ENCODE data around the gene EPHB4. TPM values are rescaled to one million over a fixed set of nuclear protein-coding genes. Genes with fewer than 3 reads are reported as not detected.
A peak's percentile ranks its signal among the peaks of the same experiment; 100 is the strongest.
"Not testable (repeated sequence)": the region's sequence is repeated elsewhere in the genome, so short reads cannot be mapped to it uniquely, and the experiment has no call there.

EPHB4 gene
- total and polyA plus RNA-seq, 9 donors, result 39.0 to 74.9 (median 55.5) TPM

GRCh38 chr7:100765250-100765649 lies 62.1 kb downstream of the EPHB4 start:
- H3K36me3 ChIP-seq (ENCODE audit: control insufficient read depth, insufficient read depth, low read length), result no peaks in the 10 kb centered on the region
- peaks cover 2% of the 10 kb centered on the region for H3K4me1 ChIP-seq (ENCODE audit: control insufficient read depth, insufficient read depth, low read length)
- WGBS (ENCODE audit: insufficient coverage), result 58% methylated on average over 12 of the region's 16 CpGs
- H3K27me3 ChIP-seq (ENCODE audit: control insufficient read depth, insufficient read depth, low read length), result peaks cover 5% of the 10 kb centered on the region
- no peak overlapping the region for H3K27ac ChIP-seq (ENCODE audit: low read length)
- DNase-seq, result no peak
- no peak overlapping the region for H3K4me3 ChIP-seq (ENCODE audit: low read length)
- H3K9me3 ChIP-seq (replicated peaks; ENCODE audit: control insufficient read depth, low read depth, low read length), result no peaks in the 10 kb centered on the region

GRCh38 chr7:100764841-100765240 lies 62.5 kb downstream of the EPHB4 start:
- no peak for DNase-seq
- WGBS (ENCODE audit: insufficient coverage), result 51% methylated on average over 10 of the region's 10 CpGs
- peaks cover 5% of the 10 kb centered on the region for H3K27me3 ChIP-seq (ENCODE audit: control insufficient read depth, insufficient read depth, low read length)
- H3K4me3 ChIP-seq (ENCODE audit: low read length), result no peak overlapping the region
- no peaks in the 10 kb centered on the region for H3K9me3 ChIP-seq (replicated peaks; ENCODE audit: control insufficient read depth, low read depth, low read length)
- peaks cover 2% of the 10 kb centered on the region for H3K4me1 ChIP-seq (ENCODE audit: control insufficient read depth, insufficient read depth, low read length)
- H3K36me3 ChIP-seq (ENCODE audit: control insufficient read depth, insufficient read depth, low read length), result no peaks in the 10 kb centered on the region
- no peak overlapping the region for H3K27ac ChIP-seq (ENCODE audit: low read length)

GRCh38 chr7:100763556-100764140 lies 63.7 kb downstream of the EPHB4 start:
- WGBS (ENCODE audit: insufficient coverage), result 40% methylated on average over 12 of the region's 14 CpGs

GRCh38 chr7:100762841-100763240 lies 64.5 kb downstream of the EPHB4 start:
- 94% methylated on average over 2 of the region's 5 CpGs for WGBS (ENCODE audit: insufficient coverage)
- not testable (repeated sequence) for H3K4me1 ChIP-seq (ENCODE audit: control insufficient read depth, insufficient read depth, low read length); H3K36me3 ChIP-seq (ENCODE audit: control insufficient read depth, insufficient read depth, low read length); H3K27me3 ChIP-seq (ENCODE audit: control insufficient read depth, insufficient read depth, low read length); H3K4me3 ChIP-seq (ENCODE audit: low read length); H3K9me3 ChIP-seq (replicated peaks; ENCODE audit: control insufficient read depth, low read depth, low read length); H3K27ac ChIP-seq (ENCODE audit: low read length); DNase-seq

More at GRCh38 chr7:100763556-100764140, 63.7 kb downstream of the EPHB4 start:
- H3K4me1 ChIP-seq (ENCODE audit: control insufficient read depth, insufficient read depth, low read length), result peaks cover 2% of the 10 kb centered on the region
- no peaks in the 10 kb centered on the region for H3K36me3 ChIP-seq (ENCODE audit: control insufficient read depth, insufficient read depth, low read length)
- no peak overlapping the region for H3K4me3 ChIP-seq (ENCODE audit: low read length)
- peaks cover 5% of the 10 kb centered on the region for H3K27me3 ChIP-seq (ENCODE audit: control insufficient read depth, insufficient read depth, low read length)
- no peaks in the 10 kb centered on the region for H3K9me3 ChIP-seq (replicated peaks; ENCODE audit: control insufficient read depth, low read depth, low read length)
- no peak for DNase-seq
- H3K27ac ChIP-seq (ENCODE audit: low read length), result no peak overlapping the region

GRCh38 chr7:100759357-100760171 lies 67.8 kb downstream of the EPHB4 start:
- no peak for DNase-seq
- H3K27ac ChIP-seq (ENCODE audit: low read length), result no peak overlapping the region
- no peaks in the 10 kb centered on the region for H3K9me3 ChIP-seq (replicated peaks; ENCODE audit: control insufficient read depth, low read depth, low read length)
- H3K36me3 ChIP-seq (ENCODE audit: control insufficient read depth, insufficient read depth, low read length), result no peaks in the 10 kb centered on the region
- no peaks in the 10 kb centered on the region for H3K27me3 ChIP-seq (ENCODE audit: control insufficient read depth, insufficient read depth, low read length)
- peaks cover 2% of the 10 kb centered on the region for H3K4me1 ChIP-seq (ENCODE audit: control insufficient read depth, insufficient read depth, low read length)
- 73% methylated on average over 13 of the region's 19 CpGs for WGBS (ENCODE audit: insufficient coverage)
- no peak overlapping the region for H3K4me3 ChIP-seq (ENCODE audit: low read length)

- H3K9me3 ChIP-seq (replicated peaks; ENCODE audit: control insufficient read depth, low read depth, low read length), result no peaks in the 10 kb centered on the region
- no peak overlapping the region for H3K27ac ChIP-seq (ENCODE audit: low read length)
- WGBS (ENCODE audit: insufficient coverage), result 80% methylated on average over 1 of the region's 3 CpGs
- peaks cover 22% of the 10 kb centered on the region for H3K27me3 ChIP-seq (ENCODE audit: control insufficient read depth, insufficient read depth, low read length)
- H3K4me1 ChIP-seq (ENCODE audit: control insufficient read depth, insufficient read depth, low read length), result no peaks in the 10 kb centered on the region
- H3K36me3 ChIP-seq (ENCODE audit: control insufficient read depth, insufficient read depth, low read length), result no peaks in the 10 kb centered on the region
- peak; percentile 43 for DNase-seq
- H3K4me3 ChIP-seq (ENCODE audit: low read length), result no peak overlapping the region
These were observed 73.6 kb downstream of the EPHB4 start for GRCh38 chr7:100753750-100754149.

- no peak for DNase-seq
- Histone ChIP-seq H3K4me1 (ENCODE audit: control insufficient read depth, insufficient read depth, low read length) (no peaks in the 10 kb centered on the region), H3K27me3 (ENCODE audit: control insufficient read depth, insufficient read depth, low read length) (peaks cover 22% of the 10 kb centered on the region), H3K27ac (ENCODE audit: low read length) (no peak overlapping the region), H3K9me3 (replicated peaks; ENCODE audit: control insufficient read depth, low read depth, low read length) (no peaks in the 10 kb centered on the region), H3K4me3 (ENCODE audit: low read length) (no peak overlapping the region), H3K36me3 (ENCODE audit: control insufficient read depth, insufficient read depth, low read length) (no peaks in the 10 kb centered on the region)
- 75% methylated on average over 3 of the region's 5 CpGs for WGBS (ENCODE audit: insufficient coverage)
These were observed 74.3 kb downstream of the EPHB4 start for GRCh38 chr7:100752994-100753393.

Other genes starting within 250 kb of the EPHB4 start
- gene LRCH4, start 241.4 kb downstream of the EPHB4 start, total RNA-seq, result 8.9 TPM
- gene LRCH4, start 241.4 kb downstream of the EPHB4 start, polyA plus RNA-seq (ENCODE audit: insufficient read depth in 1 of 8, insufficient read length in 8 of 8, low replicate concordance in 1 of 8), result 10 to 100 TPM; 19.9 to 35.5 (median 27.9) TPM
- 0.80 TPM for gene FBXO24, start 241.2 kb downstream of the EPHB4 start, total RNA-seq
- 1 to 10 TPM; 1.1 to 2.2 (median 1.5) TPM for gene FBXO24, start 241.2 kb downstream of the EPHB4 start, polyA plus RNA-seq (ENCODE audit: insufficient read depth in 1 of 8, insufficient read length in 8 of 8, low replicate concordance in 1 of 8)
- 194 TPM for gene PCOLCE, start 225.2 kb downstream of the EPHB4 start, total RNA-seq
- gene PCOLCE, start 225.2 kb downstream of the EPHB4 start, polyA plus RNA-seq (ENCODE audit: insufficient read depth in 1 of 8, insufficient read length in 8 of 8, low replicate concordance in 1 of 8), result 100 to 1,000 TPM; 201 to 336 (median 279) TPM
- gene MOSPD3, start 215.0 kb downstream of the EPHB4 start, total RNA-seq, result 7.1 TPM
- 10 to 100 TPM; 16.0 to 23.5 (median 17.8) TPM for gene MOSPD3, start 215.0 kb downstream of the EPHB4 start, polyA plus RNA-seq (ENCODE audit: insufficient read depth in 1 of 8, insufficient read length in 8 of 8, low replicate concordance in 1 of 8)
- gene TFR2, start 186.0 kb downstream of the EPHB4 start, total RNA-seq, result 0.22 TPM
- gene TFR2, start 186.0 kb downstream of the EPHB4 start, polyA plus RNA-seq (ENCODE audit: insufficient read depth in 1 of 8, insufficient read length in 8 of 8, low replicate concordance in 1 of 8), result 1 to 10 TPM in 3 of 8 donors, under 1 TPM in 5; 0.64 to 2.2 (median 0.86) TPM
- gene ACTL6B, start 171.1 kb downstream of the EPHB4 start, total RNA-seq, result not detected
- gene ACTL6B, start 171.1 kb downstream of the EPHB4 start, polyA plus RNA-seq (ENCODE audit: insufficient read depth in 1 of 8, insufficient read length in 8 of 8, low replicate concordance in 1 of 8), result under 1 TPM in 2 of 8 donors, not detected in 6; 0.19 to 0.40 TPM
- 49.5 TPM for gene GNB2, start 153.8 kb downstream of the EPHB4 start, total RNA-seq
- gene GNB2, start 153.8 kb downstream of the EPHB4 start, polyA plus RNA-seq (ENCODE audit: insufficient read depth in 1 of 8, insufficient read length in 8 of 8, low replicate concordance in 1 of 8), result 100 to 1,000 TPM; 146 to 202 (median 154) TPM
- 16.7 TPM for gene GIGYF1, start 133.3 kb downstream of the EPHB4 start, total RNA-seq
- 10 to 100 TPM; 22.4 to 37.5 (median 29.9) TPM for gene GIGYF1, start 133.3 kb downstream of the EPHB4 start, polyA plus RNA-seq (ENCODE audit: insufficient read depth in 1 of 8, insufficient read length in 8 of 8, low replicate concordance in 1 of 8)
- 31.6 TPM for gene POP7, start 121.4 kb downstream of the EPHB4 start, total RNA-seq
- 10 to 100 TPM; 23.5 to 28.1 (median 25.1) TPM for gene POP7, start 121.4 kb downstream of the EPHB4 start, polyA plus RNA-seq (ENCODE audit: insufficient read depth in 1 of 8, insufficient read length in 8 of 8, low replicate concordance in 1 of 8)
- gene EPO, start 107.1 kb downstream of the EPHB4 start, total RNA-seq, result not detected
- under 1 TPM in 5 of 8 donors, not detected in 3; 0.07 to 0.40 (median 0.18) TPM for gene EPO, start 107.1 kb downstream of the EPHB4 start, polyA plus RNA-seq (ENCODE audit: insufficient read depth in 1 of 8, insufficient read length in 8 of 8, low replicate concordance in 1 of 8)
- not detected for gene ZAN, start 93.9 kb downstream of the EPHB4 start, total RNA-seq
- gene ZAN, start 93.9 kb downstream of the EPHB4 start, polyA plus RNA-seq (ENCODE audit: insufficient read depth in 1 of 8, insufficient read length in 8 of 8, low replicate concordance in 1 of 8), result under 1 TPM in 1 of 8 donors, not detected in 7; 0.05 TPM
- gene SLC12A9, start 25.2 kb upstream of the EPHB4 start, total RNA-seq, result 9.7 TPM
- 10 to 100 TPM; 14.2 to 25.4 (median 18.4) TPM for gene SLC12A9, start 25.2 kb upstream of the EPHB4 start, polyA plus RNA-seq (ENCODE audit: insufficient read depth in 1 of 8, insufficient read length in 8 of 8, low replicate concordance in 1 of 8)
- 31.7 TPM for gene TRIP6, start 39.9 kb upstream of the EPHB4 start, total RNA-seq
- gene TRIP6, start 39.9 kb upstream of the EPHB4 start, polyA plus RNA-seq (ENCODE audit: insufficient read depth in 1 of 8, insufficient read length in 8 of 8, low replicate concordance in 1 of 8), result 10 to 100 TPM; 40.8 to 57.6 (median 47.0) TPM
- gene SRRT, start 47.6 kb upstream of the EPHB4 start, total RNA-seq, result 49.8 TPM
- gene SRRT, start 47.6 kb upstream of the EPHB4 start, polyA plus RNA-seq (ENCODE audit: insufficient read depth in 1 of 8, insufficient read length in 8 of 8, low replicate concordance in 1 of 8), result 100 to 1,000 TPM in 5 of 8 donors, 10 to 100 TPM in 3; 93.9 to 131 (median 105) TPM
- 3.1 TPM for gene UFSP1, start 62.2 kb upstream of the EPHB4 start, total RNA-seq
- 1 to 10 TPM; 2.3 to 3.8 (median 2.6) TPM for gene UFSP1, start 62.2 kb upstream of the EPHB4 start, polyA plus RNA-seq (ENCODE audit: insufficient read depth in 1 of 8, insufficient read length in 8 of 8, low replicate concordance in 1 of 8)
- gene ACHE, start 68.4 kb upstream of the EPHB4 start, total RNA-seq, result 21.5 TPM
- gene ACHE, start 68.4 kb upstream of the EPHB4 start, polyA plus RNA-seq (ENCODE audit: insufficient read depth in 1 of 8, insufficient read length in 8 of 8, low replicate concordance in 1 of 8), result 10 to 100 TPM; 41.7 to 62.9 (median 47.7) TPM
- 0.04 TPM for gene MUC3A, start 122.0 kb upstream of the EPHB4 start, total RNA-seq
- gene MUC3A, start 122.0 kb upstream of the EPHB4 start, polyA plus RNA-seq (ENCODE audit: insufficient read depth in 1 of 8, insufficient read length in 8 of 8, low replicate concordance in 1 of 8), result 1 to 10 TPM in 2 of 8 donors, under 1 TPM in 6; 0.10 to 6.4 (median 0.29) TPM
- 0.31 TPM for gene MUC12, start 142.0 kb upstream of the EPHB4 start, total RNA-seq
- gene MUC12, start 142.0 kb upstream of the EPHB4 start, polyA plus RNA-seq (ENCODE audit: insufficient read depth in 1 of 8, insufficient read length in 8 of 8, low replicate concordance in 1 of 8), result 1 to 10 TPM in 1 of 8 donors, under 1 TPM in 7; 0.37 to 1.4 (median 0.83) TPM
- not detected for gene MUC17, start 192.6 kb upstream of the EPHB4 start, total RNA-seq
- 10 to 100 TPM in 1 of 8 donors, 1 to 10 TPM in 1, under 1 TPM in 3, not detected in 3; 0.01 to 10.0 (median 0.16) TPM for gene MUC17, start 192.6 kb upstream of the EPHB4 start, polyA plus RNA-seq (ENCODE audit: insufficient read depth in 1 of 8, insufficient read length in 8 of 8, low replicate concordance in 1 of 8)